ENCODE results near the gene CRIM1.

Gene CRIM1

GRCh38 chr2:36456227-36457175 is 100.9 kb downstream of the CRIM1 start:
- no peak for DNase-seq (ENCODE audit: low read depth)

- DNase-seq (ENCODE audit: low read depth) = no peak
These were observed 102.5 kb downstream of the CRIM1 start for GRCh38 chr2:36458106-36458505.

DNA sequence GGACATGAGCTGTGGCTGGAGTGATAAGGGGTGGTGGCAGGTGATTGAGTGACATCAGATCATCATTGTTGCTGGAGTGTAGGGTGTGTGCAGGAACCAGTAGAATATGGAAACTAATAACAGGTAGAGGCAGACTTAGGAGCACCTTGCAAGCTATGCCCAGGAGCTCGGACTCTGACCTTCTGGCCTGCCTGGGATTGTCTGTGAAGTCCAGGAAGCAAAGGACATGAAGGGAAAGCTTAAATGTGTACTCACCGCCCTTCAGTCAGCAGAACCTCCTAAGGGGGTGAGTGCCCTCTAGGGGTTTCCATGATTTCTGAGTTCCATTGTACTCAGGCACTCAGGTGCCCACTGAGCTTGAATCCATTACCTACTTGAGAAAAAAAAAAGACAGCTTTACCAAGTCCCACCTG is 104.2 kb downstream of the CRIM1 start:
- no peak for DNase-seq (ENCODE audit: low read depth)

DNA sequence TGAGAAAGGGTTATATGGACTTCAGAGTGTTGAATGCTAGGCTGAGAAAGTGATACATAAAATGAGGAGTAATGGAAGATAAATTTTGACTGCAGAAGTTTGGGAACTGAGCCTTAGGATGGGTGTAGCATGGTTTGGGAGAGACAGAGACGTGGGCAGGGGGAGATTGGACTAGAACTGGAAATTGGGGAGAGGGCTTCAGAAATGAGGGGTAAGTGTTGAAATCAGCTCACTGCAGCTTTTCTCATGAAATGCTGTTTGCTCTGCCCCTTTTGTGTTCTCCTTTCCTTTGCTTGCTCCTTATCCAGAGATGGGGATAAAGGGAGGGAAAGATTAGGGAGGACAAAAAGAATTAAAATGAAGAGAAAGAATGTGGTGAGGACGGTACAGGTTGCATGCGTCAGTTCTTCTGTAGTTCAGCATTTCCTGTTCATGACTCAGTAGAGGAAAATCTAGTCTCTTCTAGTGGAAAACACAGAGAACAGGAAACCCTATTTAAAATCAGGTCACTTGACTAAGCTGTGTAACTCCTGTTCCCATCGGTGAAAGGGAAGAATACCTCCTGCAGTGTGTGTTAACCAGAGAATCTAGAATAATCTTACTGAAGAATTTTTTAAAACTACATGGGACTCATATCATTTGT is 105.6 kb downstream of the CRIM1 start:
- DNase-seq (ENCODE audit: low read depth) = no peak

GRCh38 chr2:36462311-36462935 is 106.8 kb downstream of the CRIM1 start:
- DNase-seq (ENCODE audit: low read depth) = no peak

GRCh38 chr2:36463365-36463764 is 107.8 kb downstream of the CRIM1 start:
- no peak for DNase-seq (ENCODE audit: low read depth)

GRCh38 chr2:36464006-36464721 is 108.6 kb downstream of the CRIM1 start:
- DNase-seq (ENCODE audit: low read depth) = no peak

- no peak for DNase-seq (ENCODE audit: low read depth)
These were observed 110.6 kb downstream of the CRIM1 start for GRCh38 chr2:36466135-36466534.

DNA sequence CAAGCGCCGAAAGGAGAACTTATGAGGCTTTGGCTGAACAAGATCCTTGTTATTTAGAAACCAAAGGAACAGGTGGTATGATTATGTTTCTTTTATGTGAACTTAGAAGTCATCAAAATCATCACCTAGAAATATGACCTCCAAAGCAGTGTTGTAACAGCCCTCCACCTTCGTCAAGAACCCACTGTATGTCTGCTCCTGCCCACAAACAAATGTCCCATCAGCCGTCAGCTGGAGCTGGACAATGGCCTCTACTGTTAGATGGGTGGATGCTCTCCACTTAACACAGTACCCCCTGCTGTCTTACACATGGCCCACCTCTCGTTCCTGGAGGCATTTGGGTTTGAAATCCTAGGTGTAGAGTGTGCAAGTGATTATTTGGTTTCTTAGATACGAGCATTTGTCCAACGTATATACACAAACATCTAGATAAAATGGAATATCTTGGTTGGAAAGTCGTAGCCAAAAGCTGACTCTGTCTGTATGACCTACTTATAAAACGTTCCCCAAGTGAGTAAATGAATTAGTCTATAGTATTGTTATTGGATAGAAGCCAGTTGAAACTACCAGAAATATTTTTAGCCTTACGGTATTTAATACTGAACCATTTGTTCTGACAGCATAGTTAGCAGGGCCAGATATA is 113.0 kb downstream of the CRIM1 start:
- DNase-seq (ENCODE audit: low read depth) = no peak

DNA sequence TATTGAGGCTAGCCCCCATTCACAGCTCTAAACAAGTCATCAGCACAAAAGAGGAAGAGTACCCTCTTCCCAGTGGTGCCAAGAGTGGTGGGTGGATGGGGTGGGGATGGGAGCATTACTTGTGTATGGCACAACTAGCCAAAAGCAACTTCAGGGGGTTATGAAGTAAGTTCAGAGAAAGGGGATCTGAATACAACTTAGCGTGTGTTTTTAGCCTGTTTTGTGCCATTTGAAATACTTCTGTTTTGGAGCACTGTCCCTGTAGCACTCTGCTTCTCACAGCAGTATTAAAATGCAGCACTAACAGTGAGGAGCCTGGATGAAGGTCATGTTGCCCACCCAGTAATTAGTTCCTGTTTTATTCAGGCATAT is 113.5 kb downstream of the CRIM1 start:
- no peak for DNase-seq (ENCODE audit: low read depth)

GRCh38 chr2:36469710-36470109 is 114.1 kb downstream of the CRIM1 start:
- DNase-seq (ENCODE audit: low read depth) = no peak

DNA sequence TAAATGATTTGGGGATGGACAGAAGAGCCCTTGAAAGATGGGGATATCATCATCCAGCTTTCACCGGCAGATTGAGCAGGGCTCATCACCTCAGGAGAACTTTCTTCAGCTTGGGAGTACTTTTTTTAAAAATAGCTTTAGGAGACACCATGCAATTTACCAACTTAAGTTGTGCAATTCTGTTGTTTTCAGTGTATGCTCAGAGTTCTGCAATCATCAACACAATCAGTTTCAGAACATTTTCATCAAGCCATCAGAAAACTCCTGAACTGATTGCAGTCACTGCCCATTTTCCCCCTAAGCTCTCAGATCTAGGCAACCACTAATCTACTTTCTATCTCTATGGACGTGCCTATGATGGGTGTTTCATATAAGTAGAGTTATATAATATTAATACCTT is 117.7 kb downstream of the CRIM1 start:
- DNase-seq (ENCODE audit: low read depth) = no peak

DNA sequence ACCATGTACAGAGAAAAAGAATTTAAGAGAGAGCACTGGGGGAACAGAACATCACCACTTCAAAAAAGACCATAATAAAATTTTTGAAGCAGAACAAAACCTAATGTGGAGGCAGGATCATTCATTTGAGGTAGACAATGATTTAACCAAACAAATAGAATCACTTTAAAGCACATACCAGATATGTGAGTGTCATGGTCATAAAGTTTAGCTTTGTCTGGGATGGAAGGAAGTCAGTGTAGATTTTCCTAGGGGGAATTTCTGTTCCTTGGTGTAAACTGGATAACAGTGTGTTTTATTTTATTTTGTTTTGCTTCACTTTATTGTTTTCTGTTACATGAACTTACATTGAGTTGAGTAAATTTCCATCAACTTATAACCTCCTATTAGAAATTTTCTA is 120.8 kb downstream of the CRIM1 start:
- no peak for DNase-seq (ENCODE audit: low read depth)

DNA sequence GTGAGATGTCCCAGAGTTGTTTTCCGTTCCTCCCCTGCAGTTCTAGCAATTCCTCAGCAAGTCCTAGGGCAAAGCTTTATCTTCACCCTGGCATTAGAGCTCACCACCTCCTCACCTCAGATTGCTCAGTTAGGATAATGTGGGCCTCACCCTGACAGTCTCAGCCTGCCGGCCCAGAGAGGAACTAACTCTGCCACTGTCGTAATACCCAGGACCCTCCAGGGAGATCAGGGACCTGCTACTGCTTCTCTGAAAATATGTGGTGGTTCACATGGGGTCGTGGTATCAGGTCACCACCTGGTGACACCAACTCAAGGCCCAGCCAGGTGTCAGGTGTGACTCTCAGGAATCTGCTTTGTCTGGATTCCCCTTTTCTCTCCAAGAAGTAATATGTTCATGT is 121.7 kb downstream of the CRIM1 start:
- no peak for DNase-seq (ENCODE audit: low read depth)

DNA sequence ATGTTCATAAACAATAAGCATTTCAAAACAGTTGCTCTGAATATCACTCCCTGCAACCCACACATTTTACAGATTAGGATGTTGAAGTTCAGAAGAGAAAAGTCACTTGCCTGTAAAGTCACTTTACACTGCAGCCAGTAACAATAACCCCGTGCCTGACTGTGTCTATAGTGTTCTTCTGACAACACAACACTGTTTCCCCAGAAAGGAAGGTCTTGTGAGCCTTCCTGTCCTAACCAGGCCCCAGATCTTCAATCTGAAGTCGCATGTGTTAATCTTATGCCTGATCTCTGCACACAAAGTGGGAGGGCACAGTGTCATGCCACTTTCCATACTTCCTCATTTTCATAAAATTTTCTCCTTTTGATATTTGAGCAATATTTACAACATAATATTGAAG is 122.2 kb downstream of the CRIM1 start:
- no peak for DNase-seq (ENCODE audit: low read depth)

DNA sequence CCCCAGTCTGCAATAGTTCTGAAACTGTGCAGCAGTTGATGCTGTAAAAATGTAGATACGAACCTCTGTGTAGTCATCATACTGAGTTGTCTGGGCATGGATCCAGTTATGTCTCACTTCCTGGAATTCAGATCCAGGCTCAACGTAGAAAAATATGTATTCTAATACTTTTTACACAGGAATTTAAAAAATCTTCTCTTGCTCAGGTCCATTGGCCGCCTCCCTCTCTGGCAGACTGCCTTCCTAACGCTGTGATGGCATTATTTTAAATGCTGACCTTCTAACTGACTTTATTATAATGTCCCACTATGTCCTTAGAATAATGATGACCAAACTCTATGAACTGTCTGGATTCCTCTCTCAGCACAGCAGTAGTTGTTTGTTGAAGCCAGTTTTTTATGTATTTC is 122.8 kb downstream of the CRIM1 start:
- DNase-seq (ENCODE audit: low read depth) = no peak

DNA sequence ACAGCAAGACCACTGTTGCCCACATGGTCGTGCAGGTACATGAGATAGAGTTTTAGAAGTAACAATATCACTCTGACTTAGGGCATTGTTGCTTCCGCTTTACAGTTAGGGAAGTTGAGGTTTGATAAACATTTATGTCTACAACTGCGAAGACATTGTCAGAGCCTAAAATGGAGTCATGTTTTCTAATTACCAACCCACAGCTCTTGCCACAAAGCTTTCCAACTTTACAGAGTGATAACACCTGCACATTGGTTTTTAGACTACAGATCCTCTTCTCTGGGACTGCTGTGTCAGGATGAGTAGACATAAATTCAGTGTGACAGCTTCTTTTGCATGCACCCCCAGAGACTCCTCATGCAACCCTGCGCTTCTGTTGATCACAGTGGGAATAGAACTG is 123.4 kb downstream of the CRIM1 start:
- DNase-seq (ENCODE audit: low read depth) = no peak

GRCh38 chr2:36479406-36479805 is 123.8 kb downstream of the CRIM1 start:
- DNase-seq (ENCODE audit: low read depth) = no peak

DNA sequence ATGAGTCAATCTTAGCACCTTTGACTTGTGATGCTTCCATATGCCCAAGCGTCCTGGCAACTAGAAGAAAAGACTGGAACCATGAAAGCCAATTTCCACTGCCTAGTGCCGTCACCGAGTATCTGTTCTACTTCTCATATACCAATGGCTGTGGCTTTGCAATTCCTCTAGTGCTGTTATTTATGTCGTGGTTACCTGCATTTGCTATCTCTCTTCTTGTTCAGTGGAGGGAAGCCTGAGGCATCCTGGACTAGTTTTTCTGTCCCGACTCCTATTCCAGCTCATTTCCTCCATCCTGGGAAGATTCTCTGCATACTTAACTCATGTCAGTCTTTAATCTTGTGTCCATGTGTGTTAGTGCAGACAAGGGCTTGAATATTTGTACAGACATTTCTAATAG is 124.5 kb downstream of the CRIM1 start:
- DNase-seq (ENCODE audit: low read depth) = no peak

DNA sequence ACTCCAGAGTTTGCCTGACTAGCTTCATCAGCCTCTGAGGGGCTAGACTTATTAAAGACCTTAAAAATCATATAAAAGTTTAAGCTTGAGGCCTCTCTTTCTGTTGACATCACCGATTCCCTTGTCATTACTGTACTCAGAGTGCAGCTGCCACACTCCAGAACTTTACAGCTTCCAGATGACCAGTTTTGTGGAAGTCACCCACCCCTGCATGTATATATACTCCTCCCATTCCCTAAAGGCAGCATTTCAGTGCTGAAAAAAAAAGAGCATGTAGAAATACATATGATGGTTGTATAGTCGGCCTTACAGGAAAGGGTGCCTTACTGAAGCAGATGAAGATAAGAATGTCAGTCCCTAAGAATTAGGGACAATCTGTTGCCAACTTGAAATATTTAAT is 125.1 kb downstream of the CRIM1 start:
- DNase-seq (ENCODE audit: low read depth) = no peak

GRCh38 chr2:36481709-36482108 is 126.1 kb downstream of the CRIM1 start:
- DNase-seq (ENCODE audit: low read depth) = no peak

Data from activated gamma-delta T cell treated with anti-CD3 and anti-CD28 coated beads, Interleukin-2, amount 50 U/mL, for 16 hours (primary cell).